Measurements from ENCODE around the gene CMSS1.

- no peak for TF ChIP-seq HDGF (IDR thresholded peaks at IDR 0.05; ENCODE audit: borderline replicate concordance)
- TF ChIP-seq FOXA1 (IDR thresholded peaks at IDR 0.05), result no peak
- no peak for TF ChIP-seq SUZ12 (IDR thresholded peaks at IDR 0.05)
- TF ChIP-seq ELF4 (IDR thresholded peaks at IDR 0.05), result no peak
- TF ChIP-seq SP1 (IDR thresholded peaks at IDR 0.05), result no peak
- TF ChIP-seq TARDBP (IDR thresholded peaks at IDR 0.05), result no peak
- no peak for TF ChIP-seq FOXM1 (IDR thresholded peaks at IDR 0.05; ENCODE audit: borderline replicate concordance)
- no peak for TF ChIP-seq ZNF384 (IDR thresholded peaks at IDR 0.05)
- no peak for TF ChIP-seq PKNOX1 (IDR thresholded peaks at IDR 0.05)
- no peak for TF ChIP-seq NFRKB (IDR thresholded peaks at IDR 0.05)
These were observed 135.9 kb downstream of the CMSS1 start for GRCh38 chr3:99953596-99953995.
